Stimulated activated CD4-positive, alpha-beta T cell treated with anti-CD3 and anti-CD28 coated beads, Interleukin-12 subunit alpha, Interleukin-12 subunit beta, amount 100 ng/mL, for 48 hours (primary cell): ENCODE results near the gene PAM.

ENCODE experiments used
- DNase-seq, 3 donors: peaks; one replicate each; pipeline ENCODE4 v3.0.0-alpha.2; 2020; ENCODE audit warnings: low read depth in 2 of 3, low spot score in 1 of 3

The PAM gene

DNA sequence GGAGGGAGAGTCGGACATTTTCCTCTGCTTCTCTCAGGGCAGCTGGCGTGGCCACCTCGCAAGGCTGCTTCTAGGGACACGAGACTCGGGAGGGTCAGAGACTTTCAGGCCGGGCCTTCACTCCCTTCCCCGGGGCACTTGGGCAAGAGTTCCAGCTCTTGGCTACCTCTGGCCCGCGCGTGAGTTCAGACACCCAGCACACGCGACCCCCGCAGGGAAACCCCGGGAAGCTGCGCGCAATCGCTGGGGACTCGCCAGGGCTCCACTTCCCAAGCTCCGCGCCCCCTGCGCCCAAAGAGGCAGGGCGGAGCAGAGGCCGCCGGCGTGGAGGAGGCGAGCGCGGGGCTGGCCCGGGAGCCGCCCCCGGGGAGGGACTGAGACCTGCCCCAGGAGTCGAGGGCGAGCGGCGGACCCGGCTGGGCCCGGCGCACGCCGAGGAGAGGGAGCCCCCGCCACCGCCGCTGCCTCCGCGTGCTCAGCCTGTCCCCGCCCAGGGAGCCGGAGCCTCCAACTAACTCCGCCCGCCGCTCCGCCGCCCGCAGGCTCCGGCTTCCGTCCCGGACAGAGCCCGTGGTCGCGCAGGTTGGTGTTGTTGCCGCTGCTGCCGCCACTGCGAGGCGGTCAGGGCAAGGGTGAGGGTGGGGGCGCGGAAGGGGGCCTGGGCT, at the start of gene PAM:
TSS of gene PAM (plus strand) at position 539 of the 665 bp plus-strand sequence. CDS start 110,891 bp downstream, outside the sequence.
- peak; percentile 58 to 74 (median 59) for DNase-seq

DNA sequence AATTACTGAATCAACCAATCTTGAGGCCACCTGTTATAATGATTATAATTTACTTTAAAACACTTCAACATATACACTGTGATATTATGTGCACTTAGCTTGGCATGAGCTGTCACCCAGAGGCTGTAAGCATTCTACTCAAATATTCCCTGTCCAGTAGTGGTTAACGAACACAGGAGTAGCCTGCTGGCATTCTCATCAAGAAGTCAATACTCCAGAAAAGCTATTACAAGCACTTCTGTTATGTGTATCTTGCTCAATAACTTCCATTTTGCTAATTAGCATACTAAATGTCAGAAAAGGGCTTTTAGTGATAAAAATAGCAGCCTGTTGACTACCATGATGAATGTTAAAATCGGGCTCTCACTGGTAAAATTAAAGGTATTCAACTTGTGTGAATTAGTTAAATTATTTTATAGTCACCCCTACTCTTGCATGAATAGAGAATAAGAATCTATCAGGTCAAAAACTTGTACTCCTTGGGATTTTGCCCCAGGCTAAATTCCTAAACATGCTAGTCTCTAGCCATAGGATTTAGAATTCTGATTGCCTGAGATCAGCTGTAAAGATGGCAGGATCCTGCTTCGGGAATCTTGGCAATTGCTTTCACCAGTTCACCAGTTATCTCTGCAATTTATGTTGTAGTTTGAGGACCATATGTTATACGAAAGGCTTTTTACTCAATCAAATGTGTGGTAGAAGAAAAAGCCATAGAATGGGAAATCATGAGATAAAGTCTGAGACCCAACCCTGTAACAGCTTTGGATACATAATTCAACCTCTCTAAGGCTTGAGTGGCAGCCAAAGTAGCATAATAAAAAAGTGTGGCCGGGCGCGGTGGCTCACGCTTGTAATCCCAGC, 43.4 kb upstream of the PAM start:
- DNase-seq, result no peak

DNA sequence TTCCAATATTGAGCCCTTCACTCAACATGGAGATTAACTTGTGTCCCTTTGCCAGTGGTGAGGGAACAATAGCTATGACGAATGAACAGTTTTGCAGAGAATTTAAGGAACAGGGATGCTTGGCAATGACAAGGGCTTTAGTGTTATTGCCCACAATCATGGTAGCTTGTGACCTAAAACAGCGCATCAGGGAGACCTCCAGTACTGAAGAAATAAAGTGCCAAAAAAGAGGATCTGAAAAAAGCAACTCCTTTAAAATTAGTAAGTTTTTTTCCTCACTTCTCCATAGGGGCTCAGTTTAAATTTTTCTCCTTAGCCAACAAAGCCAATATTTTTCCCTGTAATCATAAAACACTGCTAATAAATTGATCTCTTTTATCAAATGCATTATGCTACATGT, 41.8 kb upstream of the PAM start:
- no peak for DNase-seq

GRCh38 chr5:102713682-102714231, 41.3 kb upstream of the PAM start:
- DNase-seq, result no peak

- no peak for DNase-seq
Observed at GRCh38 chr5:102715082-102715807, 39.9 kb upstream of the PAM start.

DNA sequence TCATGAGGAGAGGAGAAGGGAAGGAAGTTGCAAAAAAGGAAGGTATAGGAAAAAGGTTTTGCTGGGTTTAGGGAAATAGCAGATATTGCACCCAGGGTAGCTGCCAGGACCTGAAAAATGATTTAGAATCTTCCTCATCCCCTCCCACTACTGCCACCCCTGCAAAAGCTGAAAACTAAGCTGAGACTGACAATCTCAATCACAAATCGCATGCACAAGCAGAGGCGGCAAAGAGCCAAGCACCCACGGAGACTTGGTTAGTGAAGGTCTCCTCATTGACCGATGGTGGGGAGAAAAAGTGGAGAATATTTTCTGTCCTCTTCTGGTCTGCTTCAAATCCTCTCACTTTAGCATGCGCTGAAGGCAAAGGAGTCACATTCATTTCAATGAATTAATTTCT, 39.1 kb upstream of the PAM start:
- no peak for DNase-seq

GRCh38 chr5:102718819-102719218, 36.3 kb upstream of the PAM start:
- DNase-seq, result no peak

GRCh38 chr5:102719886-102720285, 35.2 kb upstream of the PAM start:
- no peak for DNase-seq

DNA sequence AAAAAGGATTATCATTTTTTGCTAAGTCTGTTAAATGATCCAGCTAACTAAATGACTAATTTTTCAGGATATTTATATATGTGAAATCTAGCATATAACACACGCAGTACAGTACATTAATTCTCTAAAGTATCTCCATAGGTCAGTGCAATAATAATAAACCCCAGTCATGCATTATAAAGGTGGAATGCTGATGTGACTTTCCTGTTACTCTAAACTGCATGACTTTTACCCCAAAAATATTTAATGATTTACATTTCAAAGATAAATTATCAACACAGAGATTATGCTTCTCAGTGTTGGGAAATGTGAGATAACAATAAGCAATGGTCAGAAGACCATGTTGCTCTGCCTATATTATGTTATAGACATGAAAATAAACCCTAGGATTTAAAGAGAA, 34.1 kb upstream of the PAM start:
- no peak for DNase-seq

DNA sequence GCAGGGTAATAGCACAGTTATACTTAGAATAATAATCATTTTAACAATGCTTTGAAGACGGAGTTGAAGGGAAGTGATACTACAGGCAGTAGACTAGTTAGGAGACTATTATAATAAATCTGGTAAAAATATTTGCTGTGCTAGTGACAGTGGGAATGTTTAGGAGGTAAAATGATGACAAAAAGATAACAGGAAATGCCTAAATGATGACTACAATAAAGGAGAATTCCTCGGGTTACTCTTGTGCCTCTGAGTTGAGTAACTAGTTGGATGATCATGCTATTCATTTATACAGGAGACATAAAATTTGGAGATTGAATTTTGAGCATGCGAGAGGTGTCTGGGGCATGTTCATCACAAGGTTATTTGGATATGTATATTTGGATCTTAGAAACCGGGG, 32.2 kb upstream of the PAM start:
- DNase-seq, result no peak

- DNase-seq, result no peak
Observed at GRCh38 chr5:102731693-102732092, 23.4 kb upstream of the PAM start.

DNA sequence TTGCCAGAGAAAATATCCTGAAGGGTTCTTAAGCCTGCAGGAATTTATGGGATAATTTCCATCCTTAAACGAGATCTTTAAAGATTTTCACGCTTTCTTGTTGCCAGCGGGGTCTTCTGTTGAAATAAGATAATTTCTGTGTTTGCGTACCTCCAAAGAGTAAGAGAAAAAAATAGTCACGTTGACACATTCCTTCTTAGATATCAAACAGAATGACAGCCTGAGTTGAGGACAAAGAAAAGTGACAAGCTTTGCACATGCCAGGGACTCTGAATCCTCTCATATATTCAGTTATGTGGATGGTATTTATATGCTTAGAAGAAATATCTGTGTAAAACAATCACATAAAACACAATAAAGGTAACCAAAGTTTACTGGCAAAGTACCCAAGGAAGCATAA, 21.6 kb upstream of the PAM start:
- DNase-seq, result no peak

- no peak for DNase-seq
Observed at GRCh38 chr5:102737161-102737560, 17.9 kb upstream of the PAM start.

DNA sequence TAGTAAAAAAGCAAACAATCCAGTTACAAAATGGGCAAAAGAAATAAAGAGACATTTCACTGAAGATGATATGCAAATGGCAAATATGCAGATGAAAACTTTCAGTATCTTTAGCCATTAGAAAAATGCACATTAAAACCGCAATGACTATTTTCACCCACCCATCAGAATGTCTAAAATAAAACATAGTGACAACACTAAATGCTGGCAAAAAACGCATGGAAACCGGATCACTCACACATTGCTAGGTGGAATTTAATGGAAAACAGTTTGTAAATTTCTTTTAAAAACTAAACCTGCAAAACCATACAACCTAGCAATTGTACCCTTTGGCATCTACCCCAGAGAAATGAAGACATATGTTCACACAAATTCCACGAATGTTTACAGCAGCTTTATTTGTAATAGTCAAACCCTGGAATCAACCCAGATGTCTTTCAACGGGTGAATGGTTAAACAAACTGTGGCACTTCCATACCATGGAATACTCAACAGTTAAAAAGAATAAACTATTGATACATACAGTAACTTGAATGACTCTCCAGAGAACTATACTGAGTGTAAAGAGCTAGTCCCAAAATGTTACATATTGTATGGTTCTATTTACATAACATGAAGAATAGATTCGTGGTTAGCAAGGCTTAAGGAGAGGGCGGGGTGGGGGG, 17.2 kb upstream of the PAM start:
- no peak for DNase-seq

GRCh38 chr5:102740515-102740914, 14.6 kb upstream of the PAM start:
- no peak for DNase-seq

- no peak for DNase-seq
Observed at GRCh38 chr5:102742215-102742614, 12.9 kb upstream of the PAM start.

GRCh38 chr5:102743900-102744299, 11.2 kb upstream of the PAM start:
- no peak for DNase-seq

- DNase-seq, result no peak
Observed at GRCh38 chr5:102747386-102748166, 7.5 kb upstream of the PAM start.

GRCh38 chr5:102749416-102750030, 5.6 kb upstream of the PAM start:
- DNase-seq, result no peak
